SK-N-SH (cell line): ENCODE data around the gene UBTD1. TPM values are rescaled to one million over a fixed set of nuclear protein-coding genes. Genes with fewer than 3 reads are reported as not detected.
A peak's percentile ranks its signal among the peaks of the same experiment; 100 is the strongest.
"Not testable (repeated sequence)": the region's sequence is repeated elsewhere in the genome, so short reads cannot be mapped to it uniquely, and the experiment has no call there.

Source experiments
- CTCF ChIA-PET: fragments of 300-600, 350-600 bp; formaldehyde crosslinking; extraction: SDS; loops from one replicate; lab custom pipeline; 2021; lab: Yijun Ruan, JAX
- POLR2A ChIA-PET: fragments of 350-600 bp; sonication (Branson Sonifier 250); formaldehyde crosslinking; extraction: SDS; loops from one replicate; lab custom pipeline; 2020; ENCODE audit warnings: antibody characterized with exemption, inconsistent platforms; lab: Yijun Ruan, JAX
- DNase-seq: peaks from one replicate; pipeline ENCODE4 v3.0.0; 2012
- H2AFZ ChIP-seq: fragments of 200-600 bp; sonication (generic); 2 replicates; pipeline ENCODE4 v1.8.1; 2016; ENCODE audit warnings: antibody characterized with exemption, mild to moderate bottlenecking, low read depth
- H3F3A ChIP-seq: fragments of 200-600 bp; sonication (generic); replicated peaks from 2 replicates; pipeline ENCODE3; 2016; ENCODE audit warnings: antibody characterized with exemption, mild to moderate bottlenecking; ENCODE audit not compliant: insufficient read depth
- H3K27ac ChIP-seq, 2 experiments: fragments of 200-500 bp in 1 of 2; fragments of 200-600 bp in 1 of 2; sonication (Bioruptor generic) in 1 of 2; sonication (generic), shearing (Covaris generic) in 1 of 2; 2 replicates each; pipeline versions ENCODE4 v1.5.1 to v1.6.1; 2014 to 2016; ENCODE audit warnings: low read depth in 2 of 2, inconsistent platforms in 1 of 2, low read length in 1 of 2, mild to moderate bottlenecking in 1 of 2, mixed read lengths in 1 of 2
- H3K27me3 ChIP-seq: fragments of 200-600 bp; sonication (generic), shearing (Covaris generic); 2 replicates; pipeline ENCODE4 v1.6.1; 2016; ENCODE audit warnings: mixed run types; ENCODE audit not compliant: insufficient read depth
- H3K36me3 ChIP-seq, 2 experiments: fragments of 200-500 bp in 1 of 2; fragments of 200-600 bp in 1 of 2; sonication (Bioruptor generic) in 1 of 2; sonication (generic) in 1 of 2; replicated peaks in 1 of 2; 2 replicates each; pipeline versions ENCODE3 to v1.5.1; 2014 to 2016; ENCODE audit warnings: low read length in 1 of 2, mild to moderate bottlenecking in 1 of 2; ENCODE audit not compliant: insufficient read depth in 2 of 2, control insufficient read depth in 1 of 2
- H3K4me1 ChIP-seq, 2 experiments: fragments of 200-500 bp in 1 of 2; fragments of 200-600 bp in 1 of 2; sonication (Bioruptor generic) in 1 of 2; sonication (generic), shearing (Covaris generic) in 1 of 2; 2 replicates each; pipeline versions ENCODE4 v1.5.1 to v1.6.1; 2014 to 2016; ENCODE audit warnings: low read depth in 1 of 2, low read length in 1 of 2, mixed run types in 1 of 2; ENCODE audit not compliant: insufficient read depth in 2 of 2, control insufficient read depth in 1 of 2
- H3K4me2 ChIP-seq: fragments of 200-600 bp; sonication (generic), shearing (Covaris generic); 2 replicates; pipeline ENCODE4 v1.6.1; 2017; ENCODE audit warnings: mixed run types
- H3K4me3 ChIP-seq, 2 experiments: fragments of 200-500 bp in 1 of 2; fragments of 200-600 bp in 1 of 2; sonication (Bioruptor generic) in 1 of 2; sonication (generic), shearing (Covaris generic) in 1 of 2; 2 replicates each; pipeline versions ENCODE4 v1.5.1 to v1.8.1; 2014 to 2016; ENCODE audit warnings: low read depth in 2 of 2, inconsistent platforms in 1 of 2, low read length in 1 of 2, mild to moderate bottlenecking in 1 of 2, mixed read lengths in 1 of 2, moderate library complexity in 1 of 2
- H3K79me2 ChIP-seq: fragments of 200-600 bp; sonication (generic); 2 replicates; pipeline ENCODE4 v1.8.1; 2017; ENCODE audit warnings: mild to moderate bottlenecking; ENCODE audit not compliant: insufficient read depth
- H3K9ac ChIP-seq: fragments of 200-600 bp; sonication (generic); 2 replicates; pipeline ENCODE4 v1.6.1; 2017; ENCODE audit warnings: mixed run types
- H3K9me2 ChIP-seq: fragments of 200-600 bp; sonication (generic); 2 replicates; pipeline ENCODE4 v1.6.1; 2017; ENCODE audit warnings: mixed run types
- H3K9me3 ChIP-seq: fragments of 200-600 bp; sonication (generic); 2 replicates; pipeline ENCODE4 v1.6.1; 2017; ENCODE audit warnings: mixed run types, mild to moderate bottlenecking, moderate library complexity
- H4K20me1 ChIP-seq: fragments of 200-600 bp; sonication (generic); 2 replicates; pipeline ENCODE4 v1.6.1; 2017; ENCODE audit warnings: mild to moderate bottlenecking, mixed run types; ENCODE audit not compliant: insufficient read depth
- CHD2 ChIP-seq: fragments of 150-350 bp; IDR thresholded peaks from 2 replicates; pipeline ENCODE4 v1.6.1; 2018; ENCODE audit warnings: low read length; ENCODE audit not compliant: partially characterized antibody
- CTCF ChIP-seq: fragments of 200-600 bp; sonication (generic); IDR thresholded peaks from 2 replicates; pipeline ENCODE4 v1.6.1; 2017; ENCODE audit warnings: antibody characterized with exemption, mild to moderate bottlenecking, moderate library complexity
- EP300 ChIP-seq, 2 experiments: IDR thresholded peaks; 2 replicates each; pipeline versions ENCODE4 v1.4.0 to v1.6.1; 2012; ENCODE audit warnings: borderline replicate concordance in 1 of 2, low read depth in 1 of 2, low read length in 1 of 2
- GABPA ChIP-seq: IDR thresholded peaks from 2 replicates; pipeline ENCODE4 v1.4.0; 2012; ENCODE audit warnings: low read depth, mild to moderate bottlenecking
- GATA2 ChIP-seq: sonication (generic); formaldehyde crosslinking; IDR thresholded peaks from 2 replicates; pipeline ENCODE4 v1.5.0; 2020; ENCODE audit warnings: mild to moderate bottlenecking, missing genetic modification reagents
- MEF2A ChIP-seq: IDR thresholded peaks from 2 replicates; pipeline ENCODE4 v1.4.0; 2012; ENCODE audit warnings: low read depth, borderline replicate concordance
- MXI1 ChIP-seq: IDR thresholded peaks from 2 replicates; pipeline ENCODE4 v1.6.1; 2012; ENCODE audit warnings: mild to moderate bottlenecking, low read depth, low read length, improper control_type of control experiment
- NRF1 ChIP-seq: IDR thresholded peaks from 2 replicates; pipeline ENCODE4 v1.6.1; 2012; ENCODE audit warnings: low read depth, mild to moderate bottlenecking, low read length
- RAD21 ChIP-seq: IDR thresholded peaks from 2 replicates; pipeline ENCODE4 v1.6.1; 2012; ENCODE audit warnings: mild to moderate bottlenecking, low read length
- RXRA ChIP-seq: IDR thresholded peaks from 2 replicates; pipeline ENCODE4 v1.4.0; 2012; ENCODE audit warnings: low read depth, mild to moderate bottlenecking, borderline replicate concordance
- SMC3 ChIP-seq: IDR thresholded peaks from 2 replicates; pipeline ENCODE4 v1.6.1; 2012; ENCODE audit warnings: low read depth, low read length, improper control_type of control experiment
- WGBS: methylation state at CpG from one replicate; pipeline ENCODE4 v1.1.6; 2017; ENCODE audit warnings: low lambda C conversion rate; 5-methylcytosine and 5-hydroxymethylcytosine counted together
- polyA plus RNA-seq, 3 experiments: library from polyadenylated mRNA; depleted of rRNA; stranded (reverse); fragments of >200 nt; gene quantifications; 2 replicates each; pipeline ENCODE4 v1.2.3, GENCODE V29; 2012
- TF ChIP-seq, protein P1 (sequence below): IDR thresholded peaks from 2 replicates; pipeline ENCODE4 v1.6.1; 2012; ENCODE audit warnings: mild to moderate bottlenecking, low read depth, low read length, moderate library complexity
- TF ChIP-seq, protein P2 (sequence below): IDR thresholded peaks from 2 replicates; pipeline ENCODE4 v1.4.0; 2012; ENCODE audit warnings: low read depth
- TF ChIP-seq, protein P3 (sequence below): fragments of 150-350 bp; IDR thresholded peaks from 2 replicates; pipeline ENCODE4 v1.6.1; 2017; ENCODE audit warnings: antibody characterized with exemption, low read length, low read depth, borderline replicate concordance

UBTD1 gene
- polyA plus RNA-seq, 1 of the 3 experiments (the other 2 are of a cell fraction) = 38.8 TPM

GRCh38 chr10:97553575-97554031 is 54.9 kb downstream of the UBTD1 start:
- Histone ChIP-seq H3K79me2 (peaks cover 34% of the 10 kb centered on the region), H3K4me2 (no peak overlapping the region; the same call in 1 of the 2 replicates), H3F3A (no peaks in the 10 kb centered on the region), H3K27me3 (no peaks in the 10 kb centered on the region), H3K4me1 (peaks cover 12 to 23% of the 10 kb centered on the region in 2 experiments; a peak in 3 of 4 replicates), H4K20me1 (no peaks in the 10 kb centered on the region), H3K9me2 (no peaks in the 10 kb centered on the region), H3K4me3 (no peak overlapping the region; a peak in 1 of 4 replicates), H3K9ac (no peak overlapping the region), H3K27ac (no peak overlapping the region), H3K9me3 (no peaks in the 10 kb centered on the region), H3K36me3 (no peaks in the 10 kb centered on the region), H2AFZ (no peak overlapping the region)
- DNase-seq = peak; percentile 80
- TF ChIP-seq GATA2 (CRISPR knock-in tag) (no peak), NRF1 (peak; percentile 4; the same call in 1 of the 2 replicates), CTCF (peak; percentile 91), RAD21 (peak; percentile 91), MEF2A (no peak), SMC3 (peak; percentile 92), MXI1 (no peak), RXRA (no peak), EP300 (IDR thresholded peaks at IDR 0.05; ENCODE audit: borderline replicate concordance in 1 of 2, low read depth in 1 of 2, low read length in 1 of 2) (no peak), GABPA (no peak), CHD2 (peak; percentile 31)
- TF ChIP-seq, protein P1, sequence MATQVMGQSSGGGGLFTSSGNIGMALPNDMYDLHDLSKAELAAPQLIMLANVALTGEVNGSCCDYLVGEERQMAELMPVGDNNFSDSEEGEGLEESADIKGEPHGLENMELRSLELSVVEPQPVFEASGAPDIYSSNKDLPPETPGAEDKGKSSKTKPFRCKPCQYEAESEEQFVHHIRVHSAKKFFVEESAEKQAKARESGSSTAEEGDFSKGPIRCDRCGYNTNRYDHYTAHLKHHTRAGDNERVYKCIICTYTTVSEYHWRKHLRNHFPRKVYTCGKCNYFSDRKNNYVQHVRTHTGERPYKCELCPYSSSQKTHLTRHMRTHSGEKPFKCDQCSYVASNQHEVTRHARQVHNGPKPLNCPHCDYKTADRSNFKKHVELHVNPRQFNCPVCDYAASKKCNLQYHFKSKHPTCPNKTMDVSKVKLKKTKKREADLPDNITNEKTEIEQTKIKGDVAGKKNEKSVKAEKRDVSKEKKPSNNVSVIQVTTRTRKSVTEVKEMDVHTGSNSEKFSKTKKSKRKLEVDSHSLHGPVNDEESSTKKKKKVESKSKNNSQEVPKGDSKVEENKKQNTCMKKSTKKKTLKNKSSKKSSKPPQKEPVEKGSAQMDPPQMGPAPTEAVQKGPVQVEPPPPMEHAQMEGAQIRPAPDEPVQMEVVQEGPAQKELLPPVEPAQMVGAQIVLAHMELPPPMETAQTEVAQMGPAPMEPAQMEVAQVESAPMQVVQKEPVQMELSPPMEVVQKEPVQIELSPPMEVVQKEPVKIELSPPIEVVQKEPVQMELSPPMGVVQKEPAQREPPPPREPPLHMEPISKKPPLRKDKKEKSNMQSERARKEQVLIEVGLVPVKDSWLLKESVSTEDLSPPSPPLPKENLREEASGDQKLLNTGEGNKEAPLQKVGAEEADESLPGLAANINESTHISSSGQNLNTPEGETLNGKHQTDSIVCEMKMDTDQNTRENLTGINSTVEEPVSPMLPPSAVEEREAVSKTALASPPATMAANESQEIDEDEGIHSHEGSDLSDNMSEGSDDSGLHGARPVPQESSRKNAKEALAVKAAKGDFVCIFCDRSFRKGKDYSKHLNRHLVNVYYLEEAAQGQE = no peak
- TF ChIP-seq, protein P2, sequence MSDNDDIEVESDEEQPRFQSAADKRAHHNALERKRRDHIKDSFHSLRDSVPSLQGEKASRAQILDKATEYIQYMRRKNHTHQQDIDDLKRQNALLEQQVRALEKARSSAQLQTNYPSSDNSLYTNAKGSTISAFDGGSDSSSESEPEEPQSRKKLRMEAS = peak; percentile 39; the same call in 1 of the 2 replicates
- TF ChIP-seq, protein P3, sequence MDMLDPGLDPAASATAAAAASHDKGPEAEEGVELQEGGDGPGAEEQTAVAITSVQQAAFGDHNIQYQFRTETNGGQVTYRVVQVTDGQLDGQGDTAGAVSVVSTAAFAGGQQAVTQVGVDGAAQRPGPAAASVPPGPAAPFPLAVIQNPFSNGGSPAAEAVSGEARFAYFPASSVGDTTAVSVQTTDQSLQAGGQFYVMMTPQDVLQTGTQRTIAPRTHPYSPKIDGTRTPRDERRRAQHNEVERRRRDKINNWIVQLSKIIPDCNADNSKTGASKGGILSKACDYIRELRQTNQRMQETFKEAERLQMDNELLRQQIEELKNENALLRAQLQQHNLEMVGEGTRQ = no peak
- WGBS = 32% methylated on average over 6 of the region's 6 CpGs
- CTCF ChIA-PET = interaction anchor here (0.6 to 8.4 kb wide), 31 partner anchors 8 to 376 kb away, joined by 3 to 132 read pairs (median 4); partner anchors contain the start of genes ANKRD2, C10orf62, EXOSC1 and HOGA1
- POLR2A ChIA-PET = interaction anchor here (1.2 to 1.6 kb wide), 3 partner anchors 54 to 92 kb away, joined by 3 to 4 read pairs (median 4); partner anchors contain the start of gene UBTD1

DNA sequence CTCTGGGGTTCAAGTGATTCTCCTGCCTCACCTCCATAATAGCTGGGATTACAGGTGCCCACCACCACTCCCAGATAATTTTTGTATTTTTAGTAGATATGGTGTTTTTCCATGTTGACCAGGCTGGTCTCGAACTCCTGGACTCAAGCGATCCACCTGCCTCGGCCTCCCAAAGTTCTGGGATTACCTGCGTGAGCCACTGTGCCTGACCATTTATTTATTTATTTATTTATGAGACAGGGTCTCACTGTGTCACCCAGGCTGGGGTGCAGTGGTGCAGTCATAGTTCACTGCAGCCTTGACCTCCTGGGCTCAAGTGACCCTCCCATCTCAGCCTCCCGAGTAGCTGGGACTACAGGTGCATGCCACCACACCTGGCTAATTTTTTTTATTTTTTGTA is 55.6 kb downstream of the UBTD1 start:
- not testable (repeated sequence) for H2AFZ ChIP-seq, H3K27ac ChIP-seq, DNase-seq, H3K4me3 ChIP-seq, H4K20me1 ChIP-seq, H3K27me3 ChIP-seq, H3K9me2 ChIP-seq, H3K36me3 ChIP-seq, H3K4me2 ChIP-seq, H3K9ac ChIP-seq, H3K9me3 ChIP-seq, H3F3A ChIP-seq
- peaks cover 8 to 16% of the 10 kb centered on the region in 2 experiments; a peak in 3 of 4 replicates for H3K4me1 ChIP-seq
- 95% methylated on average over 5 of the region's 5 CpGs for WGBS
- ChIA-PET CTCF (interaction anchor here (0.6 to 8.4 kb wide), 26 partner anchors 8 to 376 kb away, joined by 3 to 132 read pairs (median 6); partner anchors contain the start of genes ANKRD2, C10orf62, EXOSC1 and HOGA1), POLR2A (interaction anchor here (1.5 kb wide), 1 partner anchor 90 kb away, joined by 4 read pairs; no protein-coding TSS in a partner anchor)
- H3K79me2 ChIP-seq = peaks cover 30% of the 10 kb centered on the region

DNA sequence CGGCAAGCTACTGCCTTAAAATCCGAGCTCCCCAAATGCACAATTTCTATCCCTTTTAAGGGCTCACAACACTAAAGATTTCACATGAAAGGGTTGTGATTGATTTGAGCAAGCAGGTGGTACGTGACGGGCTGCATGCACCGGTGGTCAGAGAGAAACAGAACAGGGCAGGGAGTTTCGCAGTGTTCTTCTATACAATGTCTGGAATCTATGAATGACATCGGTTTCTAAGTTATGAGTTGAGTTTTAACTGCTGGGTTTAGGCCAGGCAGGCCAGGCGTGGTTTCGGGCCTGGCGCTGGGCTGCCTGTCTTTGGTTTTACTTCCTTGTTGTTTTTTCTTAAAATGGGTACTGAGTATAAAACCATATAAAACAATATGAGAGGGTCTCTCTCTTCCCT is 56.8 kb downstream of the UBTD1 start:
- not testable (repeated sequence) for DNase-seq
- peaks cover 24% of the 10 kb centered on the region for H3K79me2 ChIP-seq

More for the DNA sequence above, 56.8 kb downstream of the UBTD1 start:
- H3K27me3 ChIP-seq, H3K4me3 ChIP-seq, H3F3A ChIP-seq, H3K36me3 ChIP-seq, POLR2A ChIA-PET, H4K20me1 ChIP-seq, H3K9me2 ChIP-seq, H3K4me2 ChIP-seq, H3K27ac ChIP-seq, H3K9ac ChIP-seq, H3K9me3 ChIP-seq, H3K4me1 ChIP-seq, H2AFZ ChIP-seq: not testable (repeated sequence)
- 79% methylated on average over 9 of the region's 10 CpGs for WGBS
- CTCF ChIA-PET = interaction anchor here (6.8 to 7.5 kb wide), 2 partner anchors 17 to 91 kb away, joined by 64 to 132 read pairs; partner anchors contain the start of gene ANKRD2
